Stimulated activated CD8-positive, alpha-beta memory T cell treated with anti-CD3 and anti-CD28 coated beads, Interleukin-7, amount 100 ng/mL, for 1 hour (primary cell): ENCODE data around the gene CACNB3.
A peak's percentile ranks its signal among the peaks of the same experiment; 100 is the strongest.
"Not testable (repeated sequence)": the region's sequence is repeated elsewhere in the genome, so short reads cannot be mapped to it uniquely, and the experiment has no call there.

Source experiments
- DNase-seq, 2 donors: peaks; one replicate each; pipeline ENCODE4 v3.0.0-alpha.2; 2020; ENCODE audit warnings: low read depth in 2 of 2

The CACNB3 gene

DNA sequence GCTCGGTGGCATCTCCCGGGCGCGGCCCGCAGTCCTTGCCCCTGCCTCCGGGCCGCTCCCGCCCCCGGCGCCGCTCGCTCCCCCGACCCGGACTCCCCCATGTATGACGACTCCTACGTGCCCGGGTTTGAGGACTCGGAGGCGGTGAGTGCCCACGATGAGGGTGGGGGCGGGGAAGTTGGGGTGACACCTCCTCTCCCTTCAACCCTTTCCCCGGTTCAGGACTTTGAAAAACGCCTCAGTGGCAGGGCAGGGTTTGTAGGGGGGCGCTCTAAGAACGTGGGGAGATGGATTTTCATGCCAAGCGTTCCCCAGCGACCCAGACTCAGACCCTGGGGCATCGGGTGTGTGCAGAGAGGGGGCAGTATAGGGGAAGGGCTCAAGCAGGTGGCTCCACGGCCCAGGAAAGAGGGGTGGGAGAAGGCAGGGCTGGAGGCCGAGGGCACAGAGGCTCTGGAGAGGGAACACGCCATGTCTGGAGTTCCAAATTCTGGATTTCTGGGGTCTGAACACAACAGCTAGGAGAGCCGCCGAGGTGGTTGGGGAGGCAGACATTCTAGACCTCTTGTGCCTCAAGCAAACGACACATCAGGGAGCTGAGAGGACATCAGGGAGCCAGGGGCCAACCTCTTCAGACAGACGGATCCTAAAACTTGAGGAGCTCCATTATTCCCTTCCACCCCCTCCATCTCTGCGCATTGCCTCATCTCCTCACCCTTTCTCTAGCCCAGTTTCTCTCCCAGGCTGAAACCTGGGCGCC, 715 bp downstream of the CACNB3 start:
- no peak for DNase-seq

DNA sequence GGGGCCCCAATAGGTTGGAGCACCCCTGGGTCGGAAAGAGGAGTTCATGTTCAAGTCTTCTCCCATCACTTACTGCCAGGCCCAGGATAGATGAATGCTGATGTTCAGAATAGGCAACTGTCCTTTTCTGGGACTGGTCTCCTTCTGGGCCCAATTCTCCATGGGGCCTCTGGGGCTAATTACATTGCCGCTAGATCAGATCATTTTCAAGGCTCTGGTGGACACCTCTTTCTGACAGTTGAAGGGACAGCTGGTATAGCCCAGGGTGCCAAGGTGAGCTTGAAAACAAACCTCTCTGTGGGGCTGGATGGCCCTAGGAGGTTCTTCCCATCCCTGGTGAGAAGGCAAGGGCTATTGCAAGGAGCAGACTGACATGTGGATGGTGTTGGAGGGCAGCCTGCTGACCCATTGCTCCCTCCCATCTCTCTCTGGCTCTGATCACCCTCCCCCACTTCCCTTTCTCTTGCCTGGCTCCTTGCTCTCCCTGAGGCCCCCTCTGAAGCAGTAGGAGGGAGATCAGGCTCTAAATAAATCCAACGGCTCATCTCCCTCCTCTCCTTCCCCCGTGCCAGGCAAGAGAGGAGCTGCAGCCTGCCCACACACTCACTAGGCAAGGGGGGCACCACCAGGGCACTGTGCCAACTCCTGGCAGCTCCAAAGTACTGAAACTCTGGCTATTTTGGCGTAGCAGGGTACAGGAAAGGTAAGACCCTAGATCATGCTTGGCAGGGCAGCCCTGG, 1.9 kb downstream of the CACNB3 start:
- DNase-seq, result no peak

DNA sequence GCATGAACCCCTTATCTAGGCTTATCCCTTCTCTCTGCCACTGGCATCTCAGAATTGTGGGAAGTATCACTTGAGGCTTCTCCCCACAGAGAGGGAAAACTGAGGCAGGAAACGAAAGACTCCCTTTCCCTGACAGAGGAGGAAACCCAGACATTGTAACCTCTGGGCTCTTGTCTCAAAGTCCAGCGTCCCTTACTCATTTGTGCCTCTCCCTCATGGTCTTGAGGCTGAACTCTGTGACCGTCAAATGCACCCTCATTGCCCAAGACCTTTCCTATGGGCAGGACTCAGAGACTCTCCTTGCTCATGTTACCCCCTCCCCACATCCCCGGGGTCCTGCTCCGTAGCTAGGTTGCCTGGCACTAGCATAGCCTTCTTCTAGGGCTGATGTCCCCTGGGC, 3.8 kb downstream of the CACNB3 start:
- DNase-seq, result no peak

DNA sequence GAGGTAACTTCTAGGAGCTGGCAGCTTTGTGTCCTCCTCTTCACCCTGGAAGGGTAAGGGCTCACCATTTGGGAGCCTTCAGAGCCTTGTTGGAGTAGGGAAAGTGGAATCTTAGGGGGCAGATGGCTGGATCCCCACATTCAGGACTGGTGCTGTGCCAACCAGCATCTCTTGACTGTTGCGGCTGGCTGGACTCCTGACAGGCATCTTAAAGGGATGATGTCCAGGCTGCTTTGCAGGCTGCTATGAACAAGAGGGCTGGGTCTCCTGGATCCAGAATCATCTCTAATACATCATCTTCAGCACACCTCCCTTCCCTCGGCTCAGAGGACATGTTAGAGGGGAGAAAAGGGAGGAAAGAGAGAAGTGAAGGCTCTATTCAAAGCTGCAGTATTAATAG, 4.4 kb downstream of the CACNB3 start:
- no peak for DNase-seq

DNA sequence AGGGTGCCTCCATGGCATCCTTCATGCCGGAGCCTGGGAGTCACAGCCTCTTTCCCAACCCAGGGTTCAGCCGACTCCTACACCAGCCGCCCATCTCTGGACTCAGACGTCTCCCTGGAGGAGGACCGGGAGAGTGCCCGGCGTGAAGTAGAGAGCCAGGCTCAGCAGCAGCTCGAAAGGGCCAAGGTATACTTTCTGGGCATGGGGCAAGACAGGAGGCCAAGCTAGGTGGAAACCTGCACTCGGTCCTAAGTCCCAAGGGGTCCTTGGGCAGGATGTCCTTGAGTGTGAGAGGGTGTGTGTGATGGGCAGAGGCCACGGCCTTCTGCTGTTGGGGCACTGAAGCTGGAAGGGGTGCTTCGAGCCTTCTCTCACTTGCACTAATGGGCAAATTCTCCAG, 5.0 kb downstream of the CACNB3 start:
- no peak for DNase-seq

DNA sequence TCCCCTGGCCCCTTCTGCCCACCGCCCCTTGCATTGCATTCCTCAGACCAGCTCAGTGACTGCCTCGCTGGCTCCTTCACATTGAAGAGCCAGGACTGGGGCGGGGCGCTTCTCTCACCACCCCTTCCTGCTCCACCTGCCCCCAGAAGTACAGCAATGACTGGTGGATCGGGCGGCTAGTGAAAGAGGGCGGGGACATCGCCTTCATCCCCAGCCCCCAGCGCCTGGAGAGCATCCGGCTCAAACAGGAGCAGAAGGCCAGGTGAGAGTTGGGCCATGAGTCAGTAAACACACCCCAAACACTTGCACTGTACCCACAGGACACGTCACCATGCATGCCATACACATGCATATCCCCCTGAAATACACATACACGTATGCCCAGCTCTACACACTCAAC, 5.8 kb downstream of the CACNB3 start:
- no peak for DNase-seq

DNA sequence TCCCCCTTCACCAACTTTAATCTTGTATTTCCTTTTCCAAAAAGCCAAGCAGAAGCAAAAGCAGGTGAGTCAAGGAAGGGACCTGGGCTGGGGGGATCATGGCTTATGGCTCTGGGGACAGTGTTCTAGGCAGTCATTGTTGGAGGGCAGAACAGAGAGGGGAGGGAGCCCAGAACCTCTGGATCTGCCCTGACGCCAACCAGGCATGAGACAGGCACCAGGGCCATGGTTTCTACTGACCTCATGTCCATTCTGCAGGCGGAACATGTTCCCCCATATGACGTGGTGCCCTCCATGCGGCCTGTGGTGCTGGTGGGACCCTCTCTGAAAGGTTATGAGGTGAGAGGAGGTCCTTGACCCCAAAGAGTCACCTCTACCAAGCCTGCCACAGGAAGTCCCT, 6.6 kb downstream of the CACNB3 start:
- no peak for DNase-seq

DNA sequence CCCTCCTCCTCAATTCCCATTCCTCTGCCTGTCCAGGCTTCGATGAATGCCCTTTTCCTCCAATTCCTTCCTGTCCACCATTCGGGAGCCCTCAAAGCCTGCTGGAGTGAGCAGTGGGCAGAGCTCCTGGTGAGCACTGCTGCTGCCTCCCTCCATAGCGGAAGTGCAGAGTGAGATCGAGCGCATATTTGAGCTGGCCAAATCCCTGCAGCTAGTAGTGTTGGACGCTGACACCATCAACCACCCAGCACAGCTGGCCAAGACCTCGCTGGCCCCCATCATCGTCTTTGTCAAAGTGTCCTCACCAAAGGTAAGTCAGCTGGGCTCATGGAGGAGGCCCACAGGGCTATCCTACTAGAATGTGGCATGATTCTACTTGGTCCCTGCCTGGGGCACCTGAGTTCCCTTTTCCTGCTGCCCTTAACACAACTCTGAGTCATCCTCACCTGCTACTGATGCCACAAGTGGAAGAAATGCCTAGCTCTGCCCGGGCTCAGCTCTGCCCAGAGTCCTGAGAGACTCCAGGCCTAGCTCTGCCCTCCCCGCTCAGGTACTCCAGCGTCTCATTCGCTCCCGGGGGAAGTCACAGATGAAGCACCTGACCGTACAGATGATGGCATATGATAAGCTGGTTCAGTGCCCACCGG, 8.0 kb downstream of the CACNB3 start:
- no peak for DNase-seq

DNA sequence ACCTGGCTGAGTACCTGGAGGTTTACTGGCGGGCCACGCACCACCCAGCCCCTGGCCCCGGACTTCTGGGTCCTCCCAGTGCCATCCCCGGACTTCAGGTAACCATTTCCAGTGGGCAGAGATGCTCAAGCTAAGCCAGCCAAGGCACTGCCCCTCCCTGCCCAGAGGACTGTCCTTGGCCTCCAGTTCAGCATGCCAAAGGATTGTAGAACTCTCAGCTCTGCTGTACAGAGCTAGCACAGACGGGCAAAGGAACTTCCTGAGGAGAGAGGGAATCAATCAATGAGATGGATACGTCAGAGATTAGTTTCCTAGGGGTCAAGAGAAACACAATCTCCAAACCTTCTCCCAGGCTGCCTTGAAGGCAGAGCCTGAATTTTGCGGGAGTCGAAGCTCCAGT, 8.7 kb downstream of the CACNB3 start:
- no peak for DNase-seq

DNA sequence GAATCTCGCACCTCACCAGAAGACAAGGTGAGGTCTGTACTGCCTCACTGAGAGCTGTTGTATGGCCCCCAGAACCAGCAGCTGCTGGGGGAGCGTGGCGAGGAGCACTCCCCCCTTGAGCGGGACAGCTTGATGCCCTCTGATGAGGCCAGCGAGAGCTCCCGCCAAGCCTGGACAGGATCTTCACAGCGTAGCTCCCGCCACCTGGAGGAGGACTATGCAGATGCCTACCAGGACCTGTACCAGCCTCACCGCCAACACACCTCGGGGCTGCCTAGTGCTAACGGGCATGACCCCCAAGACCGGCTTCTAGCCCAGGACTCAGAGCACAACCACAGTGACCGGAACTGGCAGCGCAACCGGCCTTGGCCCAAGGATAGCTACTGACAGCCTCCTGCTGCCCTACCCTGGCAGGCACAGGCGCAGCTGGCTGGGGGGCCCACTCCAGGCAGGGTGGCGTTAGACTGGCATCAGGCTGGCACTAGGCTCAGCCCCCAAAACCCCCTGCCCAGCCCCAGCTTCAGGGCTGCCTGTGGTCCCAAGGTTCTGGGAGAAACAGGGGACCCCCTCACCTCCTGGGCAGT, 9.3 kb downstream of the CACNB3 start:
- DNase-seq, result no peak

DNA sequence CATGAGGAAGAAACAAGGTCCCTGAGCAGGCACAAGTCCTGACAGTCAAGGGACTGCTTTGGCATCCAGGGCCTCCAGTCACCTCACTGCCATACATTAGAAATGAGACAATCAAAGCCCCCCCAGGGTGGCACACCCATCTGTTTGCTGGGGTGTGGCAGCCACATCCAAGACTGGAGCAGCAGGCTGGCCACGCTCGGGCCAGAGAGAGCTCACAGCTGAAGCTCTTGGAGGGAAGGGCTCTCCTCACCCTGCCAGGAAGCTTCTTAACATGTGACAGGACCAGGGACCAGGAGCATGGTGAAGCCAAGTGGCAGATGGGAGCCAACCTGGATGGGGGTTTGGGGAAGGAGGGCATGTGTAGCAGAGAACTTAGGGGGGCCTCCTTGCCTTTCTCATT, 10.0 kb downstream of the CACNB3 start:
- DNase-seq, result no peak

DNA sequence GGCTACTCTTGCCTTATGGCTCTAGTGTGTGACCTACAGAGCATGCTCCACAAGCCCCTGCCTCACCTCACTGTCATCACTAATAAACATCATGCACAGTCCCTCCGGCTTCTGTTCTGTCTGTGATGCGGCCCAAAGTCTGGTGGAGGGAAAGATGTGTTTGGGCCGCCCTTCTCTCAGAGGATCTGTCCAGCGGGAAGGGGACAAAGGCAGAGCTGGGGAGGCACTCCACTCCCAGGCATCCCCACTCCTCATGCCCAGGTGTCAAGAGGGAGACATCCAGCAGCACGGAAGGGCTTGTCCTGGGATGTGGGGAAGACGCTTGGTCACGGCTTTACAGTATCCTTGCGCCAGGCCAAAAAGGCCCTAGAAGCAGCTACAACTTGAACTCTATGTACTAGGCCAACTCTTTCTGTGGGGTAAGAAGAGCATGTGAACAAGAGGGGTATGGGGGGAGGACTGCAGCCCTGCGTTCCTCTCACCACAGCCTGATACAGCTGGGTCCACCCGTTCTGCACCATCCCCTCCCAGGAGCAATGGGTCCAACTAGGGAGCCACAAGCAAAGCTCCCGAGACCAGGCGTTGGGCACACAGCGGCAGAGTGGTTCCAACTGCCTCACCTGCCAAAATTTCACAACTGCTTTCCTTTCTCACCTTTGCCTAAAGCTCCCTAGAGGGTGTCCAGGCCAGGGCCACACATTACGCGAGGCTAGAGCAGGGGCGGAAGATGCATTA, 10.7 kb downstream of the CACNB3 start:
- no peak for DNase-seq

DNA sequence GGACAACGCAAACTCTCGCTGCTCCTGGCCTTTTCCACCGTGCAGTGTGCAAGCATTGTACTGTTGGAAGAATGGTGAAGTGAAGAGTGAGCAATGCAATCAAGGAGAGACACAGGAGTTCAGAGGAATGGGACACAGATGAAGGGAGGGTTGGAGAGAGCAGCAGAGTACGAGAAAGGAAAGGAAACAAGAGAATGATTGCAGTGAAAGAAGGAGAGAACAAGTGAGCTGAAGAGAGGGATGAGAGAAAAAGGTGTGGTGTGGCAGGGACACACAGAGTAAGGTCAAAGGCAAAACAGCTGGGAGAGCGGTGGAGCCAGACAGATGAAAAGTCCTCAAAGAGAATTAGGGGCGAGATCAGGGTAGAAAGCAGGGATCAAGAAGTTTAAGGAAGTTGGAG, 13.0 kb downstream of the CACNB3 start:
- DNase-seq, result no peak

DNA sequence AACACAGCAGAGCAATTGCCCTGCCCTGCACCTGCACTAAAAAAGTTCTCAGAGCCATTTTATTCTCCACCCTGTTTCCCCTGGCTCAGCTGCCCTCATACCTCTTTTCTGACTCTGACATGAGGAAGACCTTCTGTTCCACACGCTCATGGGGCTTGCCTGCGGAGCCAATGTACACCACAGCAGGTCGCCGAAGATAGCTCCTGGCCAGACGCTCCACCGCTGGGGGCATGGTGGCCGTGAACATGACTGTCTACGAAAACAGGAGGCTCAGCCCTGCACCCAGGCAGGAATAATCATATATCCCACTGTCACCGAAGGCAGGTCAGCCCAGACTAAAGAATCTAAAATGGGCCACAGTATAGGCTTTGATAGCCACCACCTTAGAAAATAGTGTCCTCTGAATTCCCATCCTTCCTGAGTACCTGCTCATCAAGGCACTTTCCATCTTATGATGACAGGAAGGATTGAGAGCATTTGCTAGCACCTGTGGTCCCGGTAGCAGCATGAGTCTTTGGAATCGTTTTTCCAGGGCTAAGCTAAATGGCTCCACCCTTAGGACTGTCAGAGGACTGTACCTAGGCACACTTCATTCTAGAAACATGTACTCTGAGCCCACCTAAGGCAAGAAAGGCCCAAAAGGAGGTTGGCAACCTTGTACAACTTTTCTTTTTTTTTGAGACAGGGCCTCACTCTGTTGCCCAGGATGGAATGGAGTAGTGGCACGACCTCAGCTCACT, 14.2 kb downstream of the CACNB3 start:
- no peak for DNase-seq

DNA sequence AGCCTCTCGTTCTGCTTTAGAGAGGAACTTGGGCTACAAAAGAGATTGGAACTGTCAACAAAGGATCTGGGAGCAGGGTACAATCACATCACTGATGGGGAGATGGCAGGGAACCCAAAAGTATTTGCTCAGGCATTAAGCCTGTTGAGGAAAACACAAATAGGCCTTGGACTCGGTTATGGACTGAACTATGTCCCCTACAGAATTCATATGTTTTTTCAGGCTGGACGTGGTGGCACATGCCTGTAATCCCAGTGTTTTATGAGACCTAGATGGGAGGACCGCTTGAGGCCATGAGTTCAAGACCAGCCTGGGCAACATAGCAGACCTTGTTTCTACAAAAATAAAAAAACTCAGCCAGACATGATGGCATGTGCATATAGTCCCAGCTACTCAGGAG, 19.8 kb downstream of the CACNB3 start:
- DNase-seq, result no peak

DNA sequence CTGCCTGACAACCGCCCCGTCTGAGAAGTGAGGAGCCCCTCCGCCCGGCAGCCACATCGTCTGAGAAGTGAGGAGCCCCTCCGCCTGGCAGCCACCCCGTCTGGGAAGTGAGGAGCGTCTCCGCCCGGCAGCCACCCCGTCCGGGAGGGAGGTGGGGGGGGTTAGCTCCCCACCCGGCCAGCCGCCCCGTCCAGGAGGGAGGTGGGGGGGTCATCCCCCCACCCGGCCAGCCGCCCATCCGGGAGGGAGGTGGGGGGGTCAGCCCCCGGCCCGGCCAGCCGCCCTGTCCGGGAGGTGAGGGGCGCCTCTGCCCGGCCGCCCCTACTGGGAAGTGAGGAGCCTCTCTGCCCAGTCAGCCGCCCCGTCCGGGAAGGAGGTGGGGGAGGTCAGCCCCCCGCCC, 23.7 kb downstream of the CACNB3 start:
- DNase-seq, result not testable (repeated sequence)

DNA sequence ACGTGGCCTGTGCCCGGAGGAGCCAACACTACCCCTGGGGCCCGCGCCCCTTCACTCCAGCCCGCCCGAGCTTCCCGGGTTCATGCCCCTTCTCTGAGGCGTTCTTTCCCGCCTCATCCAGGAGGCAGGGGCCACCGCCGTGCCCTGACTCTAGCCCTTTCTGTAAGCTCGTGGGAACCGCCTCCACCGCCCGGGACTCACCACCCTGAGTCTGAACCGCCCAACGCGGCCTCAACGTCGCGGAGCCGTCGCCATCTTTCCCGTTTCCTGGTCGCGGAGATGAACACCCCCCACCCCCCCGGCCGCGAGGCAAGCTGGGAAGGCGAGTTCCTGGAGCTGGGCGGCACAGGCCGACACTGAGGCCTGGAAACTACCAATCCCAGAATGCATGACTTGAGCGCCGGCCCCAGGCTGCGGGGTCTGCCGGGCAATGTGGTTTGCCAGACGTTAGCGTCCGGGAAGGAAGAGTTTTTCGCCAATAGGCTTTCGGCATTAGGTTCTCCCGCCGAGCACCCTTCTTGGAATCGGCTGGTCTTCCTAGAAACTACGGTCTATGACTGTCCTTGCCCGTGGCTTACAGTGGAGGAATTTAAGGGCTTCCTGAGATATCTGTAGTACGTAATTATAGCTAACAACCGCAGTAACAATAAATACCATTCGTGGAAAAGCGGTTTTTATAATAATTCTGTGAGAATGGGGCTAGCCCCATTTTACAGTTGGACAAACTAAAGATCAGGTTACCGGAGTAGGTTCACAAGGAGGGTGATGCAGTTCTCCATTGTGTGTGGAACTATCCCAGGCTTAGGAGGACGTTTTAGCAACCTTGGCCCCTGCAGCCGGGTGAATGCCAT, 33.8 kb downstream of the CACNB3 start, which contains the start of gene DDX23:
Gene DDX23, minus strand, starts transcription at position 281 of the 851 bp plus-strand sequence. CDS start 6,381 bp downstream, outside the sequence.
- DNase-seq, result peak; percentile 82 to 83

DNA sequence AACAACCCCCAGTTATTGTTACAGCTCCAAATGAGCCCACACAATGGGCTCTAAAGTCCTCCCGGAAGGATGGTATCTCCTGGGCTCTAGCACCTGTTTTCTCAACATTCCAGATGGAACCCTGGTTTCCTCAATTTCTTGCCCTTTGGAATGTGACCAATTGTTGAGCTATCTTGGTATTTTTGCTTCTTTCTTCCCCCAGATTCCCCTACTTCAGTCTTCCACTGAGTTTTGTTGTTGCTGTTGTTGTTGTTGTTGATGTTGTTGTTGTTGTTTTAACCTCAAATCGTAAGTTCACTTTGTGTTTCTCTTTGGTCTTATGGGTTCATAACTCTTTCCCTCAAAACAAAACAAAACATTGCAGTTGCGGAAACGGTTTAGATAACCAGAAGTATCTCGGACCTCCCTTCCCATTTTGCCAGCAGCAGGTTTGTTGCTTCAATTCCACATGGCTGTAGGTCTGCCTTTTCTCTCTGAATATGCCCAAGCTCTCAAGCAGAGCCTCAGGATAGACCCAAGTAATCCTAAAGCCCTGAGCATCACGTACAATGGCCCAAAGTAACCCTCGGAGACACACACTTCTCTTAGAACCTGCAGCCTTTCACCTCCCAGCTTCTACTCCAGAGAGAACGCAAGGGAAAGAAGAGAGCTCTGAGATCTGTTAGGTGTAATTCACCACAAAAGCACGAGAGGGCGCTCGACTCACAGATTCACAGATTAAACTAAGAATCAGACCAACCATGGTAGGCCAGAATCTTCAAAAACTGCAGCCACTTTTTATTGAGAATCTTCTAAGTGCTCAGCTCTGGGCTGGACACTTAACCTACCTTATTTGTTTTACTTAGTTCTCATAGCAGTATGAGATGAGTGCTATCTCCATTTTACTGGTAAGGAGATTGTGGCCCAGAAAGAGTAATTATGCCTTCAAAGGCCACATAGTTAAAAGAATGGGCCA, 34.7 kb downstream of the CACNB3 start:
- peak; percentile 68 to 84 for DNase-seq

DNA sequence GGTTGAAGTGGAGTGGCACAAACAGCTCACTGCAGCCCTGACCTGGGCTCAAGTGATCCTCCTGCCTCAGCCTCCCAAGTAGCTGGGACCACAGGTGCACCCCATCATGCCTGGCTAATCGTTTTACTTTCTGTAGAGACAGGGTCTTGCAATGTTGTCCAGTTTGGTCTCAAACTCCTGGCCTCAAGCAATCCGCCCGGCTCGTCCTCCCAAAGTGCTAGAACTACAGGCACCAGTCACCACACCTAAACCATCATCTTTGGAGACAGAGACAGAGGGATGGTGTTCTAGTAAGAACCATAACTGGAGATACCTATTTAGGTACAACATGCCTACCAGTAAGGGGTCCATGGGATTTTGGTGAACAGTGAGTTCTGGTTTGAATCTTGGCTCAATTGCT, 36.2 kb downstream of the CACNB3 start:
- no peak for DNase-seq
